GM23248 (cell line): ENCODE data around the gene MFSD2A. TPM values are rescaled to one million over a fixed set of nuclear protein-coding genes. Genes with fewer than 3 reads are reported as not detected.
A peak's percentile ranks its signal among the peaks of the same experiment; 100 is the strongest.

ENCODE experiments used
- DNase-seq: peaks from one replicate; pipeline ENCODE4 v3.0.0-alpha.2; 2015
- H2AFZ ChIP-seq: fragments of 200-600 bp; sonication (generic); 2 replicates; pipeline ENCODE4 v1.6.1; 2016; ENCODE audit warnings: antibody characterized with exemption
- H3F3A ChIP-seq: fragments of 200-600 bp; sonication (generic); 2 replicates; pipeline ENCODE4 v1.6.1; 2016; ENCODE audit warnings: mild to moderate bottlenecking, antibody characterized with exemption, mixed run types; ENCODE audit not compliant: insufficient read depth
- H3K27ac ChIP-seq: fragments of 200-600 bp; sonication (generic); 2 replicates; pipeline ENCODE4 v1.5.1; 2016; ENCODE audit warnings: mild to moderate bottlenecking
- H3K27me3 ChIP-seq: fragments of 200-600 bp; sonication (generic); replicated peaks from 2 replicates; pipeline ENCODE4 v1.6.1; 2016; ENCODE audit warnings: mild to moderate bottlenecking; ENCODE audit not compliant: insufficient read depth
- H3K36me3 ChIP-seq: fragments of 200-600 bp; sonication (generic); 2 replicates; pipeline ENCODE4 v1.6.1; 2016; ENCODE audit warnings: low read depth, mild to moderate bottlenecking
- H3K4me1 ChIP-seq: fragments of 200-600 bp; sonication (generic); 2 replicates; pipeline ENCODE4 v1.6.1; 2016; ENCODE audit warnings: mild to moderate bottlenecking; ENCODE audit not compliant: insufficient read depth
- H3K4me2 ChIP-seq: fragments of 200-600 bp; sonication (generic); one replicate; pipeline ENCODE4 v1.6.1; 2016; ENCODE audit warnings: mild to moderate bottlenecking; ENCODE audit not compliant: unreplicated experiment
- H3K4me3 ChIP-seq: fragments of 200-600 bp; sonication (generic); 2 replicates; pipeline ENCODE4 v1.5.1; 2016; ENCODE audit warnings: mild to moderate bottlenecking
- H3K79me2 ChIP-seq: fragments of 200-600 bp; sonication (generic); 2 replicates; pipeline ENCODE4 v1.6.1; 2016; ENCODE audit warnings: mild to moderate bottlenecking; ENCODE audit not compliant: insufficient read depth
- H3K9ac ChIP-seq: fragments of 200-600 bp; sonication (generic); 2 replicates; pipeline ENCODE4 v1.6.1; 2016; ENCODE audit warnings: mild to moderate bottlenecking
- H3K9me2 ChIP-seq: fragments of 200-600 bp; sonication (generic); 2 replicates; pipeline ENCODE4 v1.6.1; 2016; ENCODE audit warnings: mixed run types, mild to moderate bottlenecking, moderate library complexity; ENCODE audit not compliant: insufficient read depth
- H3K9me3 ChIP-seq: fragments of 200-600 bp; sonication (generic); one replicate; pipeline ENCODE4 v1.6.1; 2017; ENCODE audit warnings: low read depth
- H4K20me1 ChIP-seq: fragments of 200-600 bp; sonication (generic); 2 replicates; pipeline ENCODE4 v1.6.0; 2016; ENCODE audit not compliant: insufficient read depth
- EZH2 ChIP-seq: fragments of 200-600 bp; sonication (generic); IDR thresholded peaks from 2 replicates; pipeline ENCODE4 v1.6.1; 2018; ENCODE audit warnings: antibody characterized with exemption, mild to moderate bottlenecking; ENCODE audit not compliant: insufficient read depth, poor library complexity, severe bottlenecking
- EZH2phosphoT487 ChIP-seq: fragments of 200-600 bp; sonication (generic); IDR thresholded peaks from 2 replicates; pipeline ENCODE4 v1.6.1; 2018; ENCODE audit warnings: antibody characterized with exemption, moderate library complexity, mild to moderate bottlenecking, low read depth; ENCODE audit not compliant: insufficient read depth
- WGBS, 2 experiments: methylation state at CpG; one replicate each; pipeline ENCODE4 v1.1.6; 2015 to 2017; ENCODE audit warnings: low lambda C conversion rate in 2 of 2, low coverage in 1 of 2; ENCODE audit errors: missing lambda C conversion rate in 2 of 2; 5-methylcytosine and 5-hydroxymethylcytosine counted together
- in situ Hi-C: fragments of 300-500 bp; cut with MboI; formaldehyde crosslinking; loops from 2 replicates; pipeline ENCODE4 v1.15.0; 2020
- polyA plus RNA-seq: library from polyadenylated mRNA; unstranded; fragments of >200 nt; fragmentation: Nextera tagmentation; extraction: Ambion mirVana; gene quantifications from 2 replicates; pipeline ENCODE4 v1.2.1, GENCODE V29; 2016
- small RNA-seq: library from RNA; depleted of rRNA; stranded (forward); fragments of <200 nt; gene quantifications from one replicate; pipeline ENCODE3, GENCODE V24; 2014; ENCODE audit warnings: low read depth, low replicate concordance
- total RNA-seq: library from RNA; depleted of rRNA; stranded (reverse); fragments of >200 nt; shearing (Covaris generic); gene quantifications from 2 replicates; pipeline ENCODE4 v1.2.3, GENCODE V29; 2014; rRNA removed

Gene MFSD2A
- total and polyA plus RNA-seq, 2 experiments from 2014 or later: 4.2 to 4.6 TPM

DNA sequence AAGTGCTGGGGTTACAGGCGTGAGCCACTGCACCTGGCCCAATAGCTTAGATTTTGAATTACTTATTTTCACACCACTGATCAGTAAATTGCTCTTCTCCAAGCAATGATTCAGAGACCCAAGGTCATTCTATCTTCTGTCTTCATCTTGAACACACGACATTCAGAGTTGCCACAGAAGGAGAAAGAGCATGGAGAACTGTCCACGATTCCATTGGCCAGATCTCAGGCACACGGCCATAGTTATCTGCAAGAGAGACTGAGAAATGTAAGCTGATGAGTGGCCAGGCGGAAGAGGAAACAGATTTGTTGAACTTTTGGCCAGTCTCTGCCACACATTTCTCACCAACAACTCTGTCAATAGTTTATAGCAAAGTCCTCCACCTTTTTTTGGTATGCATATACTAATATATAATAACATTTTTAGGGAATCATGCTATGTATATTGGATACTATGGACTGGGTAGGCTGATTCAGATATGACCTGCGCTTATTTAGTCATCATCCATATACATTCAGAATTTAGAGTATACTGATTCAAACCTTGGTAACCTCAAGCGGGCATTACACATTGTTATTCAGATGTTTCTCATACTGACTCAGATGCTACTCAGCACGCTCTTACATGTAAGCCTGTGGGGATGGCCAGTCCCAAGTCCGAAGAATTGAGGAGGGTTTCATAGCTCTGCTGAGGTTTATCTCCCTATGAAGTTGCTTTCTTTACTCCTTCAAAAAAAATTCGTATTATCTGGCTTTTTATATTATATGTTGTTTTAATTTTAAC lies 60.1 kb downstream of the MFSD2A start:
- no peaks in the 10 kb centered on the region for H3K9me2 ChIP-seq
- peak overlapping the region; percentile 28 for H3K4me3 ChIP-seq
- H3K9ac ChIP-seq: peak overlapping the region; percentile 53
- in situ Hi-C loops: no loop called here
- DNase-seq: peak; percentile 97
- no peaks in the 10 kb centered on the region for H4K20me1 ChIP-seq
- H3K27me3 ChIP-seq: no peaks in the 10 kb centered on the region
- H3K27ac ChIP-seq: peak overlapping the region; percentile 89
- peaks cover 21% of the 10 kb centered on the region for H3K4me1 ChIP-seq
- H3K4me2 ChIP-seq: peak overlapping the region; percentile 59
- H3K79me2 ChIP-seq: no peaks in the 10 kb centered on the region
- H3K9me3 ChIP-seq: no peaks in the 10 kb centered on the region
- no peak for TF ChIP-seq EZH2phosphoT487
- no peak for TF ChIP-seq EZH2
- peaks cover 23% of the 10 kb centered on the region for H3F3A ChIP-seq
- no peaks in the 10 kb centered on the region for H3K36me3 ChIP-seq
- 13 to 15% methylated on average over 10 of the region's 10 CpGs for WGBS, 2 experiments
- H2AFZ ChIP-seq: peak overlapping the region; percentile 48

DNA sequence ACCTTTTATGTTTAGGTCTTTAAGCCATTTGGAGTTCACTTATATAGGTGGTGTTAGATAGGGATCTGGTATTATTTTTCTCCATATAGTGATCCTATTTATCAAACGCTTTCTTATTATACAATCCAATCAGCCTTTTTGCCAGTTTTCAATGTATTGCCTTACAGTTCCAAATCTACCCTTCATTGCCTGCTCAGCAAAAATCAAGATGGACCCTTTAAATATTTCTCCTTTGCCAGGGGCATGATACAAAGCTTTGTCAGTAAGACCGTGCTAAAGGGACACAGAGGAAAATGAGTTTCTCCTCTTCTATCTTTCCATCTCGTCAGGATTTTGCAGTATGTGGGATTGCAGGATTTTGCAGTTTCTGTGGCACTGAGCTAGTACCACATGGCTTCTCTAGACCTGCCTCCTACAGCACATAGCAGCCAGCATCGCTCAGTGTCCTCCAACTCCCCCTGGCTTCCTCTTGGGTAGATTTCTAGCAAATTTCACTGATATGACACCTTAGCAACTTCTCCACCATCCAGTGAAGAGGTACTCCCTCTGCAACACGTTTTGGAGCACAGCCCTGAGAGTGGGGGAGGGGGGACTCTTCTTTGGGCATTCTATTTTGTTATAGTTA lies 63.1 kb downstream of the MFSD2A start:
- Histone ChIP-seq H3K4me2 (no peak overlapping the region), H3K9me3 (no peaks in the 10 kb centered on the region), H3K4me3 (no peak overlapping the region), H3K9me2 (no peaks in the 10 kb centered on the region), H3K4me1 (peaks cover 21% of the 10 kb centered on the region), H3K27me3 (no peaks in the 10 kb centered on the region), H2AFZ (no peak overlapping the region), H3K36me3 (no peaks in the 10 kb centered on the region), H3F3A (peaks cover 23% of the 10 kb centered on the region), H3K9ac (no peak overlapping the region), H3K27ac (no peak overlapping the region), H4K20me1 (no peaks in the 10 kb centered on the region), H3K79me2 (no peaks in the 10 kb centered on the region)
- in situ Hi-C loops: no loop called here
- no peak for DNase-seq
- WGBS, 2 experiments: 69% methylated on average over 5 of the region's 5 CpGs
- no peak for TF ChIP-seq EZH2
- no peak for TF ChIP-seq EZH2phosphoT487

Small RNA genes within 50 kb of the gene (small RNA-seq; reads per million reads assigned to genes)
- not detected for gene RF00019

Other genes starting within 250 kb of the MFSD2A start
- gene PPIE, start 216.3 kb upstream of the MFSD2A start, total RNA-seq: 19.9 and 35.3 TPM in 2 replicates
- gene PPIE, start 216.3 kb upstream of the MFSD2A start, polyA plus RNA-seq: 63.4 and 68.0 TPM in 2 replicates
- gene OXCT2, start 183.8 kb upstream of the MFSD2A start, total RNA-seq: 0.89 and 3.5 TPM in 2 replicates
- 0.37 and 0.69 TPM in 2 replicates for gene OXCT2, start 183.8 kb upstream of the MFSD2A start, polyA plus RNA-seq
- gene BMP8B, start 166.3 kb upstream of the MFSD2A start, total RNA-seq: not detected in 2 replicates
- not detected in 2 replicates for gene BMP8B, start 166.3 kb upstream of the MFSD2A start, polyA plus RNA-seq
- gene TRIT1, start 71.6 kb upstream of the MFSD2A start, total RNA-seq: 17.1 and 25.8 TPM in 2 replicates
- gene TRIT1, start 71.6 kb upstream of the MFSD2A start, polyA plus RNA-seq: 16.2 and 16.9 TPM in 2 replicates
- 0.32 TPM in 1 of 2 replicates, not detected in the other for gene MYCL, start 53.2 kb upstream of the MFSD2A start, total RNA-seq
- gene MYCL, start 53.2 kb upstream of the MFSD2A start, polyA plus RNA-seq: 0.34 TPM in 1 of 2 replicates, not detected in the other
- 496 and 560 TPM in 2 replicates for gene CAP1, start 85.6 kb downstream of the MFSD2A start, total RNA-seq
- 576 and 593 TPM in 2 replicates for gene CAP1, start 85.6 kb downstream of the MFSD2A start, polyA plus RNA-seq
- gene PPT1, start 142.1 kb downstream of the MFSD2A start, total RNA-seq: 26.9 and 38.3 TPM in 2 replicates
- gene PPT1, start 142.1 kb downstream of the MFSD2A start, polyA plus RNA-seq: 53.1 and 54.0 TPM in 2 replicates
- 16.4 and 18.1 TPM in 2 replicates for gene RLF, start 206.2 kb downstream of the MFSD2A start, total RNA-seq
- gene RLF, start 206.2 kb downstream of the MFSD2A start, polyA plus RNA-seq: 6.7 and 7.3 TPM in 2 replicates